Endodermal cell (in vitro differentiated cells): Measurements from ENCODE around the gene TMEM258. TPM values are rescaled to one million over a fixed set of nuclear protein-coding genes. Genes with fewer than 3 reads are reported as not detected.

Experiments
- DNase-seq: peaks from one replicate; pipeline ENCODE4 v3.0.0-alpha.2; 2017
- H3K27ac ChIP-seq: 2 replicates; pipeline ENCODE4 v1.5.1; 2013; ENCODE audit warnings: mild to moderate bottlenecking, low read depth, low read length, moderate library complexity
- H3K27me3 ChIP-seq: 2 replicates; pipeline ENCODE4 v1.6.1; 2013; ENCODE audit warnings: mild to moderate bottlenecking, low read length, moderate library complexity; ENCODE audit not compliant: insufficient read depth, control insufficient read depth, poor library complexity, severe bottlenecking
- H3K36me3 ChIP-seq: 2 replicates; pipeline ENCODE4 v1.7.0; 2013; ENCODE audit warnings: mild to moderate bottlenecking, low read length, moderate library complexity; ENCODE audit not compliant: control insufficient read depth, insufficient read depth
- H3K4me1 ChIP-seq: one replicate; pipeline ENCODE4 v1.7.0; 2013; ENCODE audit warnings: low read length; ENCODE audit not compliant: control insufficient read depth, insufficient read depth
- H3K4me3 ChIP-seq: 2 replicates; pipeline ENCODE4 v1.5.1; 2013; ENCODE audit warnings: mild to moderate bottlenecking, low read length, moderate library complexity
- H3K9ac ChIP-seq: 2 replicates; pipeline ENCODE4 v1.6.1; 2013; ENCODE audit warnings: mild to moderate bottlenecking, low read length, moderate library complexity; ENCODE audit not compliant: poor library complexity, severe bottlenecking; ENCODE audit errors: extremely low read depth
- H3K9me3 ChIP-seq: 2 replicates; pipeline ENCODE4 v1.6.1; 2013; ENCODE audit warnings: mild to moderate bottlenecking, low read length, moderate library complexity; ENCODE audit not compliant: control insufficient read depth
- H3K27ac Mint-ChIP-seq: 2 replicates; pipeline ENCODE4 v1.8.0; 2020; ENCODE audit warnings: mixed read lengths
- H3K27me3 Mint-ChIP-seq: 2 replicates; pipeline ENCODE4 v1.8.0; 2021; ENCODE audit warnings: mild to moderate bottlenecking, mixed read lengths; ENCODE audit not compliant: insufficient read depth
- H3K36me3 Mint-ChIP-seq: 2 replicates; pipeline ENCODE4 v1.8.0; 2020; ENCODE audit warnings: low read depth, mixed read lengths
- H3K4me1 Mint-ChIP-seq: 2 replicates; pipeline ENCODE4 v1.8.0; 2020; ENCODE audit warnings: mixed read lengths
- H3K4me3 Mint-ChIP-seq: 2 replicates; pipeline ENCODE4 v1.8.0; 2020; ENCODE audit warnings: mild to moderate bottlenecking, moderate library complexity, mixed read lengths
- H3K9me3 Mint-ChIP-seq: 2 replicates; pipeline ENCODE4 v1.8.0; 2020; ENCODE audit warnings: mild to moderate bottlenecking, mixed read lengths
- WGBS, 2 experiments: methylation state at CpG; one replicate each; pipeline versions ENCODE4 v1.1.5 to v1.1.7; 2013; ENCODE audit warnings: missing lambda C conversion rate in 2 of 2, mixed read lengths in 1 of 2; ENCODE audit not compliant: insufficient coverage in 1 of 2, insufficient read length in 1 of 2; 5-methylcytosine and 5-hydroxymethylcytosine counted together
- total RNA-seq, 2 donors: library from RNA; stranded (reverse); fragmentation: NEBNext Ultra II Directional in 1 of 2; extraction: Animal tissue kit (Norgen Biotek cat#: 25700) in 1 of 2; gene quantifications; 2 replicates in 1 of 2; 3 replicates in 1 of 2; pipeline ENCODE4 v1.2.1, GENCODE V29; 2021
- TF ChIP-seq, protein P1 (sequence below): fragments of 200-600 bp; sonication (generic); conservative IDR thresholded peaks from 2 replicates; pipeline ENCODE4 v1.5.0; 2021; ENCODE audit warnings: antibody characterized with exemption, mild to moderate bottlenecking

Gene TMEM258
- total RNA-seq, 2 donors from 2014 or later: 174 to 180 TPM

DNA sequence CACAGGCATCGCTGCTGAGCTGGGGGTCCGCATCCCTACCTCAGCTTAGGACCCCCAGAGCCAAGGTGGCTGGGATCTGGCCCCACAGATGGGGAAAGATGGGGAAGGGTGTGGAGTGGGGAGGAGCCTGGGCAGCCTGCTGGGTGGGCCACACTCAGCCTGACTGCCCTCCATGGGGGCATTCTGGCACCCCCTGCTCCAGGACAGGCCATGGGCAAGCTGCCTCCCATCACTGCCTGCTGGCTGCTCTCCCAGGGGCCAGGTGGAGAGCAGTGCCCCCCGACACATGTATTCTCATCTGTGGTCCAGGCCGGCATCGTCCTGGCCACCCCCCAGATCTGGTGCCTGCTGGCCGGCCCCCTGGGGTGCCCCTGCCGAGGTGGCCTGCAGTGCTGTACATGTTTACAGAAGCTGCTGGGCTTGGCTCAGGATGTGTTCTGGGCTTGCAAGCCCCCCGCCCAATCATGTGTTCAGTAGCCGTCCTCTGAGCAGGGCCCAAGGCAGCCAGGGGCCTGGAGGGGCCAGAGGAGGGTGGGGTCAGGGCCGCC lies 47.7 kb downstream of the TMEM258 start:
- H3K36me3 ChIP-seq: no peaks in the 10 kb centered on the region
- peaks cover 13% of the 10 kb centered on the region for H3K4me1 ChIP-seq
- Mint-ChIP-seq H3K9me3 (no peaks in the 10 kb centered on the region), H3K4me3 (no peak overlapping the region), H3K36me3 (peaks cover 10% of the 10 kb centered on the region), H3K4me1 (peaks cover 8% of the 10 kb centered on the region), H3K27ac (no peak overlapping the region), H3K27me3 (no peaks in the 10 kb centered on the region)
- H3K27me3 ChIP-seq: no peaks in the 10 kb centered on the region
- no peak overlapping the region for H3K9ac ChIP-seq
- H3K9me3 ChIP-seq: no peaks in the 10 kb centered on the region
- no peak for DNase-seq
- no peak overlapping the region for H3K4me3 ChIP-seq
- WGBS, 2 experiments: 90 to 100% methylated on average over 1 to 10 of the region's 10 CpGs
- TF ChIP-seq, protein P1, sequence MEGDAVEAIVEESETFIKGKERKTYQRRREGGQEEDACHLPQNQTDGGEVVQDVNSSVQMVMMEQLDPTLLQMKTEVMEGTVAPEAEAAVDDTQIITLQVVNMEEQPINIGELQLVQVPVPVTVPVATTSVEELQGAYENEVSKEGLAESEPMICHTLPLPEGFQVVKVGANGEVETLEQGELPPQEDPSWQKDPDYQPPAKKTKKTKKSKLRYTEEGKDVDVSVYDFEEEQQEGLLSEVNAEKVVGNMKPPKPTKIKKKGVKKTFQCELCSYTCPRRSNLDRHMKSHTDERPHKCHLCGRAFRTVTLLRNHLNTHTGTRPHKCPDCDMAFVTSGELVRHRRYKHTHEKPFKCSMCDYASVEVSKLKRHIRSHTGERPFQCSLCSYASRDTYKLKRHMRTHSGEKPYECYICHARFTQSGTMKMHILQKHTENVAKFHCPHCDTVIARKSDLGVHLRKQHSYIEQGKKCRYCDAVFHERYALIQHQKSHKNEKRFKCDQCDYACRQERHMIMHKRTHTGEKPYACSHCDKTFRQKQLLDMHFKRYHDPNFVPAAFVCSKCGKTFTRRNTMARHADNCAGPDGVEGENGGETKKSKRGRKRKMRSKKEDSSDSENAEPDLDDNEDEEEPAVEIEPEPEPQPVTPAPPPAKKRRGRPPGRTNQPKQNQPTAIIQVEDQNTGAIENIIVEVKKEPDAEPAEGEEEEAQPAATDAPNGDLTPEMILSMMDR: no peak
- no peak overlapping the region for H3K27ac ChIP-seq

DNA sequence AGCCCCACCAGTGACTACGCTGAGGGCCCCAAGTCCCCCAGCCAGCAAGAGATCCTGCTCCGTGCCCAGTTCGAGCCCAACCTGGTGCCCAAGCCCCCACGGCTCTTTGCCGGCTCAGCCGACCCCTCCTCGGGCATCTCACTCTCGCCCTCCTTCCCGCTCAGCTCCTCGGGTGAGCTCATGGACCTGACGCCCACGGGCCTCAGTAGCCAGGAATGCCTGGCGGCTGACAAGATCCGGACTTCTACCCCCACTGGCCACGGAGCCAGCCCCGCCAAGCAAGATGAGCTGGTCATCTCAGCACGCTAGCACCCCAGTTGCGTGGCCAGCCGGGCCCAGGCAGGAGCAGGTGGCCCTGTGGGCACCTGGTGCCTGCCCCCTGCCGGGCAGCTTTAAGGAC lies 48.2 kb downstream of the TMEM258 start:
- Histone ChIP-seq H3K27ac (no peak overlapping the region), H3K9ac (no peak overlapping the region), H3K27me3 (no peaks in the 10 kb centered on the region), H3K9me3 (no peaks in the 10 kb centered on the region), H3K36me3 (no peaks in the 10 kb centered on the region), H3K4me1 (peaks cover 11% of the 10 kb centered on the region), H3K4me3 (no peak overlapping the region)
- TF ChIP-seq, protein P1: no peak
- WGBS, 2 experiments: 91 to 95% methylated on average over 16 to 20 of the region's 20 CpGs
- DNase-seq: no peak
- Mint-ChIP-seq H3K27me3 (no peaks in the 10 kb centered on the region), H3K4me3 (no peak overlapping the region), H3K4me1 (peaks cover 3% of the 10 kb centered on the region), H3K27ac (no peak overlapping the region), H3K9me3 (no peaks in the 10 kb centered on the region), H3K36me3 (peaks cover 10% of the 10 kb centered on the region)

DNA sequence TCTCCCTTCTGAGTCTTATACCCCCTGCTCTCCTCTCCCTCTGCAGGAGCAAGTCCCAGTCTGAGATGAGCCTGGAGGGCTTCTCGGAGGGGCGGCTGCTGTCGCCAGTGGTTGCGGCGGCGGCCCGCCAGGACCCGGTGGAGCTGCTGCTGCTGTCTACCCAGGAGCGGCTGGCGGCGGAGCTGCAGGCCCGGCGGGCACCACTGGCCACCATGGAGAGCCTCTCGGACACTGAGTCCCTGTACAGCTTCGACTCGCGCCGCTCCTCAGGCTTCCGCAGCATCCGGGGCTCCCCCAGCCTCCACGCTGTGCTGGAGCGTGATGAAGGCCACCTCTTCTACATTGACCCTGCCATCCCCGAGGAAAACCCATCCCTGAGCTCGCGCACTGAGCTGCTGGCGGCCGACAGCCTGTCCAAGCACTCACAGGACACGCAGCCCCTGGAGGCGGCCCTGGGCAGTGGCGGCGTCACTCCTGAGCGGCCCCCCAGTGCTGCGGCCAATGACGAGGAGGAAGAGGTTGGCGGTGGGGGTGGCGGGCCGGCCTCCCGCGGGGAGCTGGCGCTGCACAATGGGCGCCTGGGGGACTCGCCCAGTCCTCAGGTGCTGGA lies 48.8 kb downstream of the TMEM258 start:
- Mint-ChIP-seq H3K4me1 (no peaks in the 10 kb centered on the region), H3K36me3 (peaks cover 10% of the 10 kb centered on the region), H3K27me3 (no peaks in the 10 kb centered on the region), H3K9me3 (no peaks in the 10 kb centered on the region), H3K4me3 (no peak overlapping the region), H3K27ac (no peak overlapping the region)
- Histone ChIP-seq H3K27me3 (no peaks in the 10 kb centered on the region), H3K4me3 (no peak overlapping the region), H3K9ac (no peak overlapping the region), H3K36me3 (no peaks in the 10 kb centered on the region), H3K27ac (no peak overlapping the region), H3K4me1 (peaks cover 11% of the 10 kb centered on the region), H3K9me3 (no peaks in the 10 kb centered on the region)
- 93 to 94% methylated on average over 27 to 42 of the region's 42 CpGs for WGBS, 2 experiments
- TF ChIP-seq, protein P1: peak; percentile 41
- no peak for DNase-seq
